ENCODE results near the gene TCHHL1.

The TCHHL1 gene

DNA sequence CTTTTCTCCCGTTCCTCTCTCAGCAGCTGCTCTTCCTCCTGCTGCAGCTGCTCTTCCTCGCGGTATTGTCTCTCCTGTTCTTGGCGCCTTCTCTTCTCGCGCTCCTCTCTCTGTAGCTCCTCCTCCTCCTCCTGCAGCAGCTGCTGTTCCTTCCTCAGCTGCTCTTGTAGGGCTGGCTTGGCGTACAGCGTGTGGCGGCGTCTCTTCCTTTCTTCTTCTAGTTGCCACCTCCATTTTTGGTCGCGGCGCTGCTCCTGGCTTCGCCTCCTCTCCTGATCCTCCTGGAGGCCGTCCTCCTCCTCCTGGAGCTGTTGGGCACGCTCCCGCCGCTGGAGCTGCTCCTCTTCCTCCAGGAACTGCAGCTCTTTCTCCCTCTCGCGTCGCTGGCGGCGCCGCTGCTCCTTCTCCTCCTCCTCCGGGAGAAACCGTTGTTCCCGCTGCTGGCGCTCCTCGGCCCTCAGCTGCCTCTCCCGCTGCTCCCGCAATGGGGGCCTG lies 21.5 kb upstream of the TCHHL1 start:
- peak; percentile 47 to 71 for DNase-seq (ENCODE audit: low read depth in 1 of 2, low spot score in 1 of 2)
- TF ChIP-seq CTCF (IDR thresholded peaks at IDR 0.05; ENCODE audit: insufficient read depth, low read length) (no peak), POLR2AphosphoS5 (IDR thresholded peaks at IDR 0.05; ENCODE audit: low read depth) (peak; percentile 52)
- H3K27ac ChIP-seq (replicated peaks), result 0 out of 2 replicates have a peak overlapping the region, but pooled peaks have one; percentile 11
- peaks cover 55% of the 10 kb centered on the region for H3K27me3 ChIP-seq (ENCODE audit: insufficient read depth, poor library complexity, severe bottlenecking)
- H3K4me3 ChIP-seq (replicated peaks; ENCODE audit: insufficient read depth, low read length), result peak overlapping the region; percentile 42

DNA sequence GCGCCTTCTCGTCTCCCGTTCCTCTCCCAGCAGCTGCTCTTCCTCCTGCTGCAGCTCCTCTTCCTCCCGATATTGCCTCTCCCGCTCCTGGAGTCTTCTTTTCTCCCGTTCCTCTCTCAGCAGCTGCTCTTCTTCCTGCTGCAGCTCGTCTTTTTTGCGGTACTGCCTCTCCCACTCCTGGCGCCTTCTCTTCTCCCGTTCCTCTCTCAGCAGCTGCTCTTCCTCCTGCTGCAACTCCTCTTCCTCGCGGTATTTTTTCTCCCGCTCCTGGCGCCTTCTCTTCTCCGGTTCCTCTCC lies 21.1 kb upstream of the TCHHL1 start:
- H3K27ac ChIP-seq (replicated peaks), result no peak overlapping the region
- no peak for DNase-seq (ENCODE audit: low read depth in 1 of 2, low spot score in 1 of 2)
- peak overlapping the region; percentile 42 for H3K4me3 ChIP-seq (replicated peaks; ENCODE audit: insufficient read depth, low read length)
- H3K27me3 ChIP-seq (ENCODE audit: insufficient read depth, poor library complexity, severe bottlenecking), result peaks cover 55% of the 10 kb centered on the region
- TF ChIP-seq GABPA (IDR thresholded peaks at IDR 0.05; ENCODE audit: low read depth) (no peak), CTCF (IDR thresholded peaks at IDR 0.05; ENCODE audit: insufficient read depth, low read length) (no peak), SPI1 (IDR thresholded peaks at IDR 0.05; ENCODE audit: borderline replicate concordance, low read depth) (no peak), POLR2AphosphoS5 (IDR thresholded peaks at IDR 0.05; ENCODE audit: low read depth) (no peak)
- TF ChIP-seq, protein P1, sequence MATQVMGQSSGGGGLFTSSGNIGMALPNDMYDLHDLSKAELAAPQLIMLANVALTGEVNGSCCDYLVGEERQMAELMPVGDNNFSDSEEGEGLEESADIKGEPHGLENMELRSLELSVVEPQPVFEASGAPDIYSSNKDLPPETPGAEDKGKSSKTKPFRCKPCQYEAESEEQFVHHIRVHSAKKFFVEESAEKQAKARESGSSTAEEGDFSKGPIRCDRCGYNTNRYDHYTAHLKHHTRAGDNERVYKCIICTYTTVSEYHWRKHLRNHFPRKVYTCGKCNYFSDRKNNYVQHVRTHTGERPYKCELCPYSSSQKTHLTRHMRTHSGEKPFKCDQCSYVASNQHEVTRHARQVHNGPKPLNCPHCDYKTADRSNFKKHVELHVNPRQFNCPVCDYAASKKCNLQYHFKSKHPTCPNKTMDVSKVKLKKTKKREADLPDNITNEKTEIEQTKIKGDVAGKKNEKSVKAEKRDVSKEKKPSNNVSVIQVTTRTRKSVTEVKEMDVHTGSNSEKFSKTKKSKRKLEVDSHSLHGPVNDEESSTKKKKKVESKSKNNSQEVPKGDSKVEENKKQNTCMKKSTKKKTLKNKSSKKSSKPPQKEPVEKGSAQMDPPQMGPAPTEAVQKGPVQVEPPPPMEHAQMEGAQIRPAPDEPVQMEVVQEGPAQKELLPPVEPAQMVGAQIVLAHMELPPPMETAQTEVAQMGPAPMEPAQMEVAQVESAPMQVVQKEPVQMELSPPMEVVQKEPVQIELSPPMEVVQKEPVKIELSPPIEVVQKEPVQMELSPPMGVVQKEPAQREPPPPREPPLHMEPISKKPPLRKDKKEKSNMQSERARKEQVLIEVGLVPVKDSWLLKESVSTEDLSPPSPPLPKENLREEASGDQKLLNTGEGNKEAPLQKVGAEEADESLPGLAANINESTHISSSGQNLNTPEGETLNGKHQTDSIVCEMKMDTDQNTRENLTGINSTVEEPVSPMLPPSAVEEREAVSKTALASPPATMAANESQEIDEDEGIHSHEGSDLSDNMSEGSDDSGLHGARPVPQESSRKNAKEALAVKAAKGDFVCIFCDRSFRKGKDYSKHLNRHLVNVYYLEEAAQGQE (IDR thresholded peaks at IDR 0.05; ENCODE audit: insufficient replicate concordance, low read depth), result no peak

- Histone ChIP-seq H3K27me3 (ENCODE audit: insufficient read depth, poor library complexity, severe bottlenecking) (peaks cover 49% of the 10 kb centered on the region), H3K27ac (replicated peaks) (no peak overlapping the region), H3K4me3 (replicated peaks; ENCODE audit: insufficient read depth, low read length) (peak overlapping the region; percentile 42)
- TF ChIP-seq SPI1 (IDR thresholded peaks at IDR 0.05; ENCODE audit: borderline replicate concordance, low read depth) (no peak), POLR2AphosphoS5 (IDR thresholded peaks at IDR 0.05; ENCODE audit: low read depth) (no peak), CTCF (IDR thresholded peaks at IDR 0.05; ENCODE audit: insufficient read depth, low read length) (no peak), GABPA (IDR thresholded peaks at IDR 0.05; ENCODE audit: low read depth) (no peak)
- TF ChIP-seq, protein P1 (IDR thresholded peaks at IDR 0.05; ENCODE audit: insufficient replicate concordance, low read depth), result no peak
- DNase-seq (ENCODE audit: low read depth in 1 of 2, low spot score in 1 of 2), result peak in 1 of 2 experiments; percentile 48
Measured at GRCh38 chr1:152109231-152109997, 20.6 kb upstream of the TCHHL1 start.

DNA sequence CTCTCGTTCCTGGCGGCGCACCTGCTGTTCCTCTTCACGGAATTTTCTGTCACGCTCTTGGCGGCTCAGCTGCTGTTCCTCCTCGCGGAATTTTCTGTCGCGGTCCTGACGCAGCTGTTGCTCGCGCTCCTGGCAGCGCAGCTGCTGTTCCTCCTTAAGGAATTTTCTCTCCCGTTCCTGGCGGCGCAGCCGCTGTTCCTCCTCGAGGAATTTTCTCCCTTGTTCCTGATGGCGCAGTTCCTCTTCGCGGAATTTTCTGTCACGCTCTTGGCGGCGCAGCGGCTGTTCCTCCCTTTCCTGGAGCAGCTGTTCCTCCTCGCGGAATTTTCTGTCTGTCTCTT lies 20.0 kb upstream of the TCHHL1 start:
- DNase-seq (ENCODE audit: low read depth in 1 of 2, low spot score in 1 of 2), result peak in 1 of 2 experiments; percentile 1
- peaks cover 44% of the 10 kb centered on the region for H3K27me3 ChIP-seq (ENCODE audit: insufficient read depth, poor library complexity, severe bottlenecking)
- TF ChIP-seq GABPA (IDR thresholded peaks at IDR 0.05; ENCODE audit: low read depth) (no peak), POLR2AphosphoS5 (IDR thresholded peaks at IDR 0.05; ENCODE audit: low read depth) (no peak), CTCF (IDR thresholded peaks at IDR 0.05; ENCODE audit: insufficient read depth, low read length) (no peak), SPI1 (IDR thresholded peaks at IDR 0.05; ENCODE audit: borderline replicate concordance, low read depth) (no peak)
- TF ChIP-seq, protein P1 (IDR thresholded peaks at IDR 0.05; ENCODE audit: insufficient replicate concordance, low read depth), result no peak
- no peak overlapping the region for H3K27ac ChIP-seq (replicated peaks)
- no peak overlapping the region for H3K4me3 ChIP-seq (replicated peaks; ENCODE audit: insufficient read depth, low read length)
